Esophagus muscularis mucosa (tissue), 4 donors: Measurements from ENCODE around the gene COL27A1. TPM values are rescaled to one million over a fixed set of nuclear protein-coding genes. Genes with fewer than 3 reads are reported as not detected.

Experiments
- DNase-seq: peaks from one replicate; pipeline ENCODE4 v3.0.0-alpha.2; 2017; ENCODE audit errors: extremely low spot score
- H3K27ac ChIP-seq, 4 donors: fragments of 200-600 bp; sonication (generic); replicated peaks in 1 of 4; 1 replicate in 3 of 4; 2 replicates in 1 of 4; pipeline ENCODE4 v1.5.1; 2016 to 2019; ENCODE audit warnings: mild to moderate bottlenecking in 1 of 4
- H3K27me3 ChIP-seq, 4 donors: fragments of 200-600 bp; sonication (generic); one replicate each; pipeline versions ENCODE4 v1.5.1 to v1.6.0; 2016 to 2019
- H3K36me3 ChIP-seq, 4 donors: fragments of 200-600 bp; sonication (generic); one replicate each; pipeline ENCODE4 v1.5.1; 2016 to 2019
- H3K4me1 ChIP-seq, 4 donors: fragments of 200-600 bp; sonication (generic); one replicate each; pipeline ENCODE4 v1.5.1; 2016 to 2019
- H3K4me3 ChIP-seq, 4 donors: fragments of 200-600 bp; sonication (generic); 1 replicate in 2 of 4; 2 replicates in 2 of 4; pipeline ENCODE4 v1.5.1; 2016 to 2019; ENCODE audit warnings: mild to moderate bottlenecking in 4 of 4, moderate library complexity in 1 of 4
- H3K9me3 ChIP-seq, 4 donors: fragments of 200-600 bp; sonication (generic); 1 replicate in 3 of 4; 2 replicates in 1 of 4; pipeline ENCODE4 v1.5.1; 2016 to 2019
- CTCF ChIP-seq, 3 experiments: fragments of 200-600 bp in 2 of 3; fragments of 450-650 bp in 1 of 3; sonication (generic) in 2 of 3; IDR thresholded peaks; one replicate each; pipeline ENCODE4 v1.5.1; 2017 to 2019; ENCODE audit warnings: antibody characterized with exemption in 3 of 3, mild to moderate bottlenecking in 2 of 3, moderate library complexity in 1 of 3
- EP300 ChIP-seq: sonication (generic); formaldehyde crosslinking; IDR thresholded peaks from one replicate; pipeline ENCODE4 v1.6.1; 2017; ENCODE audit warnings: antibody characterized with exemption
- POLR2A ChIP-seq: fragments of 450-650 bp; IDR thresholded peaks from one replicate; pipeline ENCODE4 v1.6.1; 2017; ENCODE audit warnings: antibody characterized with exemption, moderate library complexity, mild to moderate bottlenecking, low read depth
- POLR2AphosphoS5 ChIP-seq, 2 donors: sonication (generic); formaldehyde crosslinking; IDR thresholded peaks; one replicate each; pipeline ENCODE4 v1.6.1; 2017; ENCODE audit warnings: antibody characterized with exemption in 2 of 2
- WGBS: methylation state at CpG from one replicate; pipeline ENCODE4 v1.1.5; 2018; 5-methylcytosine and 5-hydroxymethylcytosine counted together
- intact Hi-C: fragments of 100-400 bp; cut with DNase I; formaldehyde crosslinking; loops from one replicate; pipeline ENCODE4 v1.15.1; 2023
- total RNA-seq, 4 donors: library from RNA; depleted of rRNA; stranded (reverse); fragments of >200 nt; gene quantifications; one replicate each; pipeline versions ENCODE4 v1.1.0 to v1.2.1, GENCODE V29; 2016

Gene COL27A1
- total RNA-seq, 4 donors from 2014 or later, result 1.8 to 3.3 (median 2.7) TPM

- peaks cover 0 to 13% (median 11%) of the 10 kb centered on the region in 4 donors for H3K9me3 ChIP-seq
- intact Hi-C loops, result no loop called here
- H3K36me3 ChIP-seq, result no peaks in the 10 kb centered on the region
- WGBS, result 90% methylated on average over 7 of the region's 9 CpGs
- H3K4me3 ChIP-seq, result no peak overlapping the region
- TF ChIP-seq POLR2AphosphoS5 (IDR thresholded peaks at IDR 0.05), result no peak
- TF ChIP-seq POLR2A, result no peak
- TF ChIP-seq CTCF (IDR thresholded peaks at IDR 0.05), result no peak
- TF ChIP-seq EP300, result no peak
- H3K4me1 ChIP-seq, result peaks cover 0 to 6% (median 0%) of the 10 kb centered on the region in 4 donors
- H3K27me3 ChIP-seq, result peaks cover 0 to 9% (median 0%) of the 10 kb centered on the region in 4 donors
- no peak for DNase-seq
- H3K27ac ChIP-seq, result no peak overlapping the region
Measured at GRCh38 chr9:114123031-114123977, 32.0 kb upstream of the COL27A1 start.

GRCh38 chr9:114124138-114124537 is 31.2 kb upstream of the COL27A1 start:
- DNase-seq, result no peak
- no peak overlapping the region for H3K27ac ChIP-seq
- H3K9me3 ChIP-seq, result peaks cover 0 to 13% (median 11%) of the 10 kb centered on the region in 4 donors
- no peak overlapping the region for H3K4me3 ChIP-seq
- H3K36me3 ChIP-seq, result no peaks in the 10 kb centered on the region
- intact Hi-C loops, result no loop called here
- H3K4me1 ChIP-seq, result peaks cover 0 to 6% (median 0%) of the 10 kb centered on the region in 4 donors
- TF ChIP-seq CTCF (IDR thresholded peaks at IDR 0.05), result no peak
- TF ChIP-seq POLR2AphosphoS5 (IDR thresholded peaks at IDR 0.05), result no peak
- no peak for TF ChIP-seq EP300
- no peak for TF ChIP-seq POLR2A
- whole genome bisulfite sequencing, result 90% methylated on average over 1 of the region's 1 CpG
- H3K27me3 ChIP-seq, result peaks cover 0 to 11% (median 0%) of the 10 kb centered on the region in 4 donors

GRCh38 chr9:114124666-114125475 is 30.5 kb upstream of the COL27A1 start:
- Histone ChIP-seq H3K9me3 (peaks cover 0 to 13% (median 11%) of the 10 kb centered on the region in 4 donors), H3K27ac (no peak overlapping the region), H3K4me3 (no peak overlapping the region), H3K4me1 (peaks cover 0 to 6% (median 0%) of the 10 kb centered on the region in 4 donors), H3K36me3 (no peaks in the 10 kb centered on the region), H3K27me3 (peaks cover 0 to 11% (median 0%) of the 10 kb centered on the region in 4 donors)
- WGBS, result 94% methylated on average over 12 of the region's 13 CpGs
- intact Hi-C loops, result no loop called here
- DNase-seq, result no peak
- no peak for TF ChIP-seq EP300
- TF ChIP-seq CTCF (IDR thresholded peaks at IDR 0.05), result no peak
- TF ChIP-seq POLR2AphosphoS5 (IDR thresholded peaks at IDR 0.05), result no peak
- TF ChIP-seq POLR2A, result no peak

- no peak for DNase-seq
- Histone ChIP-seq H3K4me3 (no peak overlapping the region), H3K27me3 (peaks cover 0 to 11% (median 0%) of the 10 kb centered on the region in 4 donors), H3K36me3 (no peaks in the 10 kb centered on the region), H3K4me1 (peaks cover 0 to 11% (median 0%) of the 10 kb centered on the region in 4 donors), H3K9me3 (peaks cover 0 to 13% (median 11%) of the 10 kb centered on the region in 4 donors), H3K27ac (no peak overlapping the region)
- TF ChIP-seq POLR2AphosphoS5 (IDR thresholded peaks at IDR 0.05), result no peak
- no peak for TF ChIP-seq POLR2A
- no peak for TF ChIP-seq EP300
- no peak for TF ChIP-seq CTCF (IDR thresholded peaks at IDR 0.05)
- 86% methylated on average over 10 of the region's 10 CpGs for whole genome bisulfite sequencing
- intact Hi-C loops, result no loop called here
Measured at GRCh38 chr9:114125476-114126013, 29.8 kb upstream of the COL27A1 start.
